A549 (cell line): ENCODE results near the gene ADCY2. TPM values are rescaled to one million over a fixed set of nuclear protein-coding genes. Genes with fewer than 3 reads are reported as not detected.
A peak's percentile ranks its signal among the peaks of the same experiment; 100 is the strongest.

Source experiments
- ATAC-seq, 2 experiments: fragments of 200-7000 bp in 1 of 2; fragments of >200 bp in 1 of 2; cut with Nextera tagmentation in 1 of 2; cut with Tn5 transposase in 1 of 2; 3 replicates each; pipeline versions ENCODE4 v1.8.0 to v1.9.1; 2018 to 2020; ENCODE audit warnings: mild to moderate bottlenecking in 1 of 2, moderate library complexity in 1 of 2
- CTCF ChIA-PET: fragments of 300-600 bp; sonication (Branson Sonifier 250); formaldehyde crosslinking; extraction: SDS; loops from one replicate; lab custom pipeline; 2021; ENCODE audit warnings: antibody characterized with exemption, inconsistent platforms; lab: Yijun Ruan, JAX
- POLR2A ChIA-PET: fragments of 350-600 bp; formaldehyde crosslinking; extraction: SDS; loops from one replicate; lab custom pipeline; 2021; ENCODE audit warnings: antibody characterized with exemption, inconsistent platforms; lab: Yijun Ruan, JAX
- DNase-seq, 2 experiments: peaks; one replicate each; pipeline versions ENCODE4 v3.0.0 to v3.0.0-alpha.2; 2011 to 2016; ENCODE audit warnings: low read depth in 1 of 2, low spot score in 1 of 2
- FAIRE-seq: peaks from 2 replicates; lab custom pipeline; 2011; peaks lifted over from hg19 to GRCh38; lab: Jason Lieb, UNC
- H3K27ac ChIP-seq, 2 experiments: fragments of >200 bp; sonication (Bioruptor Twin); formaldehyde crosslinking; 3 replicates each; pipeline ENCODE4 v1.5.1; 2016 to 2017
- H3K4me1 ChIP-seq: fragments of >200 bp; sonication (Bioruptor Twin); formaldehyde crosslinking; 3 replicates; pipeline ENCODE4 v1.6.1; 2016
- H3K4me2 ChIP-seq: fragments of >200 bp; sonication (Bioruptor Twin); formaldehyde crosslinking; 3 replicates; pipeline ENCODE4 v1.6.1; 2016
- H3K4me3 ChIP-seq: fragments of >200 bp; sonication (Bioruptor Twin); formaldehyde crosslinking; 3 replicates; pipeline ENCODE4 v1.5.1; 2016
- H3K9me3 ChIP-seq: fragments of >200 bp; sonication (Bioruptor Twin); formaldehyde crosslinking; 3 replicates; pipeline ENCODE4 v1.6.1; 2016
- CBX2 ChIP-seq: fragments of 200-600 bp; sonication (generic); IDR thresholded peaks from 2 replicates; pipeline ENCODE4 v1.6.1; 2016; ENCODE audit warnings: low read depth, mild to moderate bottlenecking, borderline replicate concordance
- CEBPB ChIP-seq, 2 experiments: fragments of >200 bp in 1 of 2; sonication (Bioruptor Twin) in 1 of 2; formaldehyde crosslinking in 1 of 2; IDR thresholded peaks; 2 replicates each; pipeline ENCODE4 v1.6.1; 2012 to 2016
- CTCF ChIP-seq: fragments of >200 bp; sonication (Bioruptor Twin); formaldehyde crosslinking; IDR thresholded peaks from 3 replicates; pipeline ENCODE4 v1.5.1; 2016
- EHMT2 ChIP-seq: fragments of 200-600 bp; sonication (generic); IDR thresholded peaks from 2 replicates; pipeline ENCODE4 v1.6.1; 2016; ENCODE audit warnings: antibody characterized with exemption, low read depth, mild to moderate bottlenecking, moderate library complexity
- HES2 ChIP-seq: fragments of >200 bp; sonication (Bioruptor Twin); formaldehyde crosslinking; IDR thresholded peaks from 2 replicates; pipeline ENCODE4 v1.6.1; 2016
- HEYL ChIP-seq: fragments of 250-450 bp; sonication (Bioruptor Pico); IDR thresholded peaks from 2 replicates; pipeline ENCODE4 v1.8.0; 2021; ENCODE audit warnings: mild to moderate bottlenecking, moderate library complexity
- HMGXB4 ChIP-seq: fragments of 250-450 bp; sonication (Bioruptor Pico); IDR thresholded peaks from 2 replicates; pipeline ENCODE4 v1.5.0; 2021; ENCODE audit warnings: mild to moderate bottlenecking, moderate library complexity, borderline replicate concordance
- HOXA7 ChIP-seq: fragments of 250-450 bp; sonication (Bioruptor Pico); IDR thresholded peaks from 2 replicates; pipeline ENCODE4 v1.5.0; 2020; ENCODE audit warnings: mild to moderate bottlenecking, moderate library complexity
- JUN ChIP-seq, 2 experiments: fragments of >200 bp; sonication (Bioruptor Twin); formaldehyde crosslinking; IDR thresholded peaks; 2 replicates in 1 of 2; 3 replicates in 1 of 2; pipeline ENCODE4 v1.6.1; 2016 to 2017
- JUNB ChIP-seq: fragments of >200 bp; sonication (Bioruptor Twin); formaldehyde crosslinking; IDR thresholded peaks from 2 replicates; pipeline ENCODE4 v1.6.1; 2016
- MAFK ChIP-seq: fragments of 450-650 bp; IDR thresholded peaks from 2 replicates; pipeline ENCODE4 v1.6.1; 2014; ENCODE audit not compliant: partially characterized antibody
- MAX ChIP-seq: IDR thresholded peaks from 2 replicates; pipeline ENCODE4 v1.6.1; 2012
- NPAS2 ChIP-seq: fragments of 250-450 bp; sonication (Bioruptor Pico); IDR thresholded peaks from 2 replicates; pipeline ENCODE4 v1.8.0; 2022; ENCODE audit warnings: mild to moderate bottlenecking, moderate library complexity, borderline replicate concordance
- REST ChIP-seq: fragments of 200-600 bp; sonication (generic); IDR thresholded peaks from 2 replicates; pipeline ENCODE4 v1.6.1; 2016; ENCODE audit warnings: antibody characterized with exemption, mild to moderate bottlenecking, moderate library complexity
- RNF2 ChIP-seq: fragments of 200-600 bp; sonication (generic); IDR thresholded peaks from 2 replicates; pipeline ENCODE4 v1.6.1; 2016; ENCODE audit warnings: low read depth, mild to moderate bottlenecking, antibody characterized with exemption, moderate library complexity, borderline replicate concordance
- SMC3 ChIP-seq: fragments of >200 bp; sonication (Bioruptor Twin); formaldehyde crosslinking; IDR thresholded peaks from 3 replicates; pipeline ENCODE4 v1.6.1; 2018; ENCODE audit warnings: inconsistent platforms
- SREBF2 ChIP-seq: fragments of 450-650 bp; IDR thresholded peaks from 2 replicates; pipeline ENCODE4 v1.6.1; 2014; ENCODE audit warnings: mild to moderate bottlenecking, moderate library complexity
- TP53 ChIP-seq: fragments of 250-450 bp; sonication (Bioruptor Pico); IDR thresholded peaks from 2 replicates; pipeline ENCODE4 v1.5.0; 2021; ENCODE audit warnings: mild to moderate bottlenecking, moderate library complexity
- ZC3H11A ChIP-seq: fragments of 450-650 bp; IDR thresholded peaks from 2 replicates; pipeline ENCODE4 v1.6.1; 2014; ENCODE audit warnings: antibody characterized with exemption, mild to moderate bottlenecking
- WGBS: methylation state at CpG from one replicate; pipeline ENCODE4 v1.1.6; 2017; ENCODE audit errors: missing lambda C conversion rate; 5-methylcytosine and 5-hydroxymethylcytosine counted together
- polyA plus RNA-seq, 4 experiments: library from polyadenylated mRNA; depleted of rRNA in 3 of 4; stranded (reverse); fragments of >200 nt; fragmentation: RNase III in 1 of 4; extraction: RNeasy Plus Mini Kit Qiagen cat#74134 plus additional on column Dnase treatment in 1 of 4; gene quantifications; 2 replicates in 3 of 4; 3 replicates in 1 of 4; pipeline ENCODE4 v1.2.3, GENCODE V29; 2011 to 2017

ADCY2 gene
- polyA plus RNA-seq, 2 of the 4 experiments (the other 2 are of a cell fraction): not detected

- Histone ChIP-seq H3K4me2 (no peak overlapping the region), H3K4me3 (no peak overlapping the region), H3K9me3 (no peaks in the 10 kb centered on the region), H3K27ac (no peak overlapping the region), H3K4me1 (no peaks in the 10 kb centered on the region)
- DNase-seq (no peak), ATAC-seq (no peak), FAIRE-seq (no peak)
- TF ChIP-seq HES2 (no peak), CTCF (no peak), TP53 (CRISPR knock-in tag) (no peak)
- POLR2A ChIA-PET: no interaction called here
- 23% methylated on average over 10 of the region's 10 CpGs for WGBS
- CTCF ChIA-PET: interaction anchor here (0.6 to 3.5 kb wide), 3 partner anchors 12 to 59 kb away, joined by 3 to 16 read pairs (median 5); no protein-coding TSS in a partner anchor
These were observed 432.3 kb downstream of the ADCY2 start for GRCh38 chr5:7828269-7828668.

- no peak overlapping the region for H3K4me3 ChIP-seq
- no peaks in the 10 kb centered on the region for H3K9me3 ChIP-seq
- ChIA-PET CTCF (interaction anchor here (0.9 to 1.1 kb wide), 2 partner anchors 14 to 18 kb away, joined by 3 read pairs; no protein-coding TSS in a partner anchor), POLR2A (no interaction called here)
- no peaks in the 10 kb centered on the region for H3K4me1 ChIP-seq
- WGBS: 53% methylated on average over 4 of the region's 4 CpGs
- ATAC-seq: no peak
- FAIRE-seq: no peak
- no peak overlapping the region for H3K4me2 ChIP-seq
- TF ChIP-seq HOXA7 (CRISPR knock-in tag) (no peak), MAFK (peak; percentile 64)
- no peak for DNase-seq
- H3K27ac ChIP-seq: no peak overlapping the region
These were observed 439.0 kb downstream of the ADCY2 start for GRCh38 chr5:7834982-7835381.

- WGBS: 16% methylated on average over 3 of the region's 3 CpGs
- H3K4me1 ChIP-seq: no peaks in the 10 kb centered on the region
- H3K4me3 ChIP-seq: no peak overlapping the region
- CTCF ChIA-PET: interaction anchor here (1.0 kb wide), 1 partner anchor 49 kb away, joined by 3 read pairs; no protein-coding TSS in a partner anchor
- no peak for DNase-seq
- no peaks in the 10 kb centered on the region for H3K9me3 ChIP-seq
- POLR2A ChIA-PET: no interaction called here
- FAIRE-seq: no peak
- no peak overlapping the region for H3K27ac ChIP-seq
- no peak for TF ChIP-seq HOXA7 (CRISPR knock-in tag)
- TF ChIP-seq HES2: no peak
- TF ChIP-seq, all 56 proteins: peak for 0
- no peak for ATAC-seq
- no peak overlapping the region for H3K4me2 ChIP-seq
These were observed 441.5 kb downstream of the ADCY2 start for GRCh38 chr5:7837403-7837802.

GRCh38 chr5:7842531-7842930 lies 446.6 kb downstream of the ADCY2 start:
- Histone ChIP-seq H3K4me1 (no peaks in the 10 kb centered on the region), H3K9me3 (no peaks in the 10 kb centered on the region), H3K4me3 (no peak overlapping the region), H3K27ac (no peak overlapping the region), H3K4me2 (no peak overlapping the region)
- no peak for ATAC-seq
- ChIA-PET POLR2A (no interaction called here), CTCF (interaction anchor here (0.9 kb wide), 1 partner anchor 9 kb away, joined by 3 read pairs; no protein-coding TSS in a partner anchor)
- 3% methylated on average over 2 of the region's 2 CpGs for WGBS
- DNase-seq: no peak
- FAIRE-seq: no peak
- TF ChIP-seq CEBPB (IDR thresholded peaks at IDR 0.05) (no peak), ZC3H11A (no peak), MAX (no peak), CBX2 (no peak), HEYL (CRISPR knock-in tag) (no peak), REST (no peak), SREBF2 (no peak), EHMT2 (no peak), CTCF (no peak), RNF2 (no peak), NPAS2 (CRISPR knock-in tag) (no peak), SMC3 (no peak), JUN (IDR thresholded peaks at IDR 0.05) (no peak), HMGXB4 (CRISPR knock-in tag) (no peak), JUNB (no peak)
